SU-DHL-6 (cell line): ENCODE measurements around the gene C1QC.

Experiments used
- H2AFZ ChIP-seq: fragments of 200-600 bp; sonication (generic); 2 replicates; pipeline ENCODE4 v1.6.1; 2014; ENCODE audit warnings: low read depth, mild to moderate bottlenecking, moderate library complexity, mixed read lengths, antibody characterized with exemption, low read length; ENCODE audit not compliant: severe bottlenecking
- H3F3A ChIP-seq: fragments of 200-600 bp; shearing (Covaris generic); 2 replicates; pipeline ENCODE4 v1.6.0; 2016; ENCODE audit warnings: antibody characterized with exemption, mild to moderate bottlenecking; ENCODE audit not compliant: insufficient read depth
- H3K27ac ChIP-seq: fragments of 200-600 bp; sonication (generic); 2 replicates; pipeline ENCODE4 v1.5.1; 2016; ENCODE audit warnings: low read depth, mild to moderate bottlenecking, low read length, moderate library complexity, mixed read lengths
- H3K27me3 ChIP-seq: fragments of 200-600 bp; sonication (generic), shearing (Covaris generic); 2 replicates; pipeline ENCODE4 v1.6.0; 2014; ENCODE audit warnings: mild to moderate bottlenecking, low read length
- H3K36me3 ChIP-seq: fragments of 200-600 bp; sonication (generic); 2 replicates; pipeline ENCODE4 v1.6.1; 2014; ENCODE audit warnings: mild to moderate bottlenecking, low read length, mixed read lengths
- H3K4me2 ChIP-seq: fragments of 300-600, 200-600 bp; shearing (Covaris generic), sonication (generic); 2 replicates; pipeline ENCODE4 v1.6.0; 2014; ENCODE audit warnings: low read length, low read depth, mild to moderate bottlenecking; ENCODE audit not compliant: poor library complexity, severe bottlenecking
- H3K4me3 ChIP-seq: fragments of 200-600 bp; sonication (generic); 2 replicates; pipeline ENCODE4 v1.5.1; 2014; ENCODE audit warnings: antibody characterized with exemption, low read length, mild to moderate bottlenecking, mixed read lengths; ENCODE audit not compliant: insufficient read depth, poor library complexity, severe bottlenecking
- H3K79me2 ChIP-seq: fragments of 200-600 bp; sonication (generic); 2 replicates; pipeline ENCODE4 v1.6.1; 2014; ENCODE audit warnings: mild to moderate bottlenecking, low read length, moderate library complexity; ENCODE audit not compliant: insufficient read depth
- H3K9ac ChIP-seq: fragments of 200-600 bp; sonication (generic); 2 replicates; pipeline ENCODE4 v1.7.0; 2014; ENCODE audit warnings: mild to moderate bottlenecking, low read length
- H3K9me2 ChIP-seq: fragments of 200-600 bp; sonication (generic); replicated peaks from 2 replicates; pipeline ENCODE4 v1.6.1; 2014; ENCODE audit warnings: low read length; ENCODE audit not compliant: insufficient read depth
- H3K9me3 ChIP-seq: fragments of 200-600 bp; sonication (generic); 2 replicates; pipeline ENCODE4 v1.6.1; 2014; ENCODE audit warnings: low read length, mixed read lengths; ENCODE audit not compliant: insufficient read depth
- H4K20me1 ChIP-seq: fragments of 200-600 bp; sonication (generic); 2 replicates; pipeline ENCODE4 v1.6.1; 2014; ENCODE audit warnings: low read depth, mild to moderate bottlenecking, antibody characterized with exemption, low read length, moderate library complexity, mixed read lengths
- EZH2phosphoT487 ChIP-seq: fragments of 200-600 bp; sonication (generic), shearing (Covaris generic); conservative IDR thresholded peaks from 2 replicates; pipeline ENCODE4 v1.6.1; 2018; ENCODE audit warnings: mild to moderate bottlenecking, antibody characterized with exemption, low read length, moderate library complexity, mixed read lengths
- TF ChIP-seq, protein P1 (sequence below): fragments of 200-600 bp; sonication (generic); IDR thresholded peaks from one replicate; pipeline ENCODE4 v1.5.1; 2017; ENCODE audit warnings: antibody characterized with exemption, mild to moderate bottlenecking, low read length, moderate library complexity; ENCODE audit not compliant: insufficient read depth, poor library complexity, severe bottlenecking

Gene C1QC

DNA sequence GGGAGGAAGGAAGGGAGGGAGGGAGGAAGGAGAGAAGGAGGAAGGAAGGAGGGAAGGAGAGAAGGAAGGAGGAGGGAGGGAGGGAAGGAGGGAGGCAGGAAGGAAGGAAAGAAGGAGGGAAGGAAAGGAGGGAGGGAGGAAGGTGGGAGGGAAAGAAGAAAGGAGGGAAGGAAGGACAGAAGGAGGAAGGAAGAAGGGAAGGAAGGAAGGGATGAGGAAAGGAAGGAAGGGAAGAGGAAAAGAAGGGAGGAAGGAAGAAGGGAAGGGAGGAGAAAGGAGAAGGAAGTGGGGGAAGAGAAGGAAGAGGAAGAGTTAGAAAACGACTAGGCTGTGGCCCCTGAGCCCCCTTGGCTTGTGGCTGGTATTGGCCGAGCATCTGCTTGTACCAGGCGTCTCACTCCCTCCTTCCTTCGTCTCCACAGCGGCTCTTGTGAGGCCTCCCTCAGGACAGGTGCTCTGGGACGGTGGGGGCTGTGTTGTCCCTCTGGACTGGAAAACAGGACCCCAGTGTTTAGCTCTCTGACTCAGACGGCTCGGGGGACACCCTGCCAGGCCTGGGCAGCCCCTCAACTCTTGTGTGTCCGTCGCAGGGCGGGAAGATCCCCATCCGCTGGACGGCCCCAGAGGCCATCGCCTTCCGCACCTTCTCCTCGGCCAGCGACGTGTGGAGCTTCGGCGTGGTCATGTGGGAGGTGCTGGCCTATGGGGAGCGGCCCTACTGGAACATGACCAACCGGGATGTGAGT is 43.2 kb upstream of the C1QC start:
- Histone ChIP-seq H3K36me3 (no peaks in the 10 kb centered on the region), H3K79me2 (no peaks in the 10 kb centered on the region), H3K4me3 (no peak overlapping the region), H3K9ac (no peak overlapping the region), H3K9me2 (no peaks in the 10 kb centered on the region), H2AFZ (no peak overlapping the region), H3F3A (no peaks in the 10 kb centered on the region), H3K9me3 (no peaks in the 10 kb centered on the region), H4K20me1 (no peaks in the 10 kb centered on the region), H3K4me2 (no peak overlapping the region), H3K27me3 (no peaks in the 10 kb centered on the region), H3K27ac (no peak overlapping the region)
- TF ChIP-seq EZH2phosphoT487 = no peak
- TF ChIP-seq, protein P1, sequence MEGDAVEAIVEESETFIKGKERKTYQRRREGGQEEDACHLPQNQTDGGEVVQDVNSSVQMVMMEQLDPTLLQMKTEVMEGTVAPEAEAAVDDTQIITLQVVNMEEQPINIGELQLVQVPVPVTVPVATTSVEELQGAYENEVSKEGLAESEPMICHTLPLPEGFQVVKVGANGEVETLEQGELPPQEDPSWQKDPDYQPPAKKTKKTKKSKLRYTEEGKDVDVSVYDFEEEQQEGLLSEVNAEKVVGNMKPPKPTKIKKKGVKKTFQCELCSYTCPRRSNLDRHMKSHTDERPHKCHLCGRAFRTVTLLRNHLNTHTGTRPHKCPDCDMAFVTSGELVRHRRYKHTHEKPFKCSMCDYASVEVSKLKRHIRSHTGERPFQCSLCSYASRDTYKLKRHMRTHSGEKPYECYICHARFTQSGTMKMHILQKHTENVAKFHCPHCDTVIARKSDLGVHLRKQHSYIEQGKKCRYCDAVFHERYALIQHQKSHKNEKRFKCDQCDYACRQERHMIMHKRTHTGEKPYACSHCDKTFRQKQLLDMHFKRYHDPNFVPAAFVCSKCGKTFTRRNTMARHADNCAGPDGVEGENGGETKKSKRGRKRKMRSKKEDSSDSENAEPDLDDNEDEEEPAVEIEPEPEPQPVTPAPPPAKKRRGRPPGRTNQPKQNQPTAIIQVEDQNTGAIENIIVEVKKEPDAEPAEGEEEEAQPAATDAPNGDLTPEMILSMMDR = no peak

DNA sequence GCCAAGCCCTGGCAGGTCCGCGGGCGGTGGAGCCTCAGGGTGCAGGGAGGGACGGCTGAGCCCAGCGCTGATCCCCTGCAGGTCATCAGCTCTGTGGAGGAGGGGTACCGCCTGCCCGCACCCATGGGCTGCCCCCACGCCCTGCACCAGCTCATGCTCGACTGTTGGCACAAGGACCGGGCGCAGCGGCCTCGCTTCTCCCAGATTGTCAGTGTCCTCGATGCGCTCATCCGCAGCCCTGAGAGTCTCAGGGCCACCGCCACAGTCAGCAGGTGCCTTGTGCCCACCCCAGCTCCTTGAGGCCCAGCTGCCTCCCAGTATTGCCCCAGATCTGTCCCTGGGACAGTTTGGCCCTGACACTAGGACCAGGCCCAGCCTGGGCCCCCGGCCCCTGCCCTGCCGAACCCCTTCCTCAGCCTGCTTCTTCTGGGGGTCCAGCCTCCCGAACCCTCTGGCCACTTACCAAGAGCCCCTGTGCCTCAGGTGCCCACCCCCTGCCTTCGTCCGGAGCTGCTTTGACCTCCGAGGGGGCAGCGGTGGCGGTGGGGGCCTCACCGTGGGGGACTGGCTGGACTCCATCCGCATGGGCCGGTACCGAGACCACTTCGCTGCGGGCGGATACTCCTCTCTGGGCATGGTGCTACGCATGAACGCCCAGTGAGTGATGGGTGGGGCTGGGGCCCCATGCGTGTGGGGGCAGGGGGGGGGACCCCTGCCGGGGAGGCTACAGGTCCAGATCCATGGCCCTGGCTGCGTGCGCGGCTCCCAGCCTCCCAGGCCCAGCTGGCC is 42.4 kb upstream of the C1QC start:
- no peaks in the 10 kb centered on the region for H3K9me2 ChIP-seq
- H3K36me3 ChIP-seq = no peaks in the 10 kb centered on the region
- H3K9ac ChIP-seq = no peak overlapping the region
- no peaks in the 10 kb centered on the region for H4K20me1 ChIP-seq
- H3F3A ChIP-seq = no peaks in the 10 kb centered on the region
- no peak overlapping the region for H3K4me2 ChIP-seq
- H3K79me2 ChIP-seq = no peaks in the 10 kb centered on the region
- no peak overlapping the region for H3K27ac ChIP-seq
- H3K9me3 ChIP-seq = no peaks in the 10 kb centered on the region
- no peaks in the 10 kb centered on the region for H3K27me3 ChIP-seq
- no peak overlapping the region for H3K4me3 ChIP-seq
- TF ChIP-seq, protein P1 = no peak
- TF ChIP-seq EZH2phosphoT487 = no peak
- H2AFZ ChIP-seq = no peak overlapping the region

DNA sequence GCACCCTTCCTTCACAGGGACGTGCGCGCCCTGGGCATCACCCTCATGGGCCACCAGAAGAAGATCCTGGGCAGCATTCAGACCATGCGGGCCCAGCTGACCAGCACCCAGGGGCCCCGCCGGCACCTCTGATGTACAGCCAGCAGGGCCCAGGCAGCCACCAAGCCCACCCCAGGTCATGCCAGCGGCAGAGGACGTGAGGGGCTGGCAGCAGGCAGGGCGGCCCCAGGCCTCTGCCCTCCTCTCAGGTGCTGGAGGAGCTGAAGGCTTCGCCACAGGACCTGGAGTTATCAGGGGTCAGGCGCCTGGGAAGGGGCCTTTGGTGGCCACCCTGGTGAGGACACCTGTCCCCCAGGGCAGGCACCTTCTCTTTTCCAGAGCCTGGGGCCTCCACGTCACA is 41.8 kb upstream of the C1QC start:
- Histone ChIP-seq H3K36me3 (no peaks in the 10 kb centered on the region), H3F3A (no peaks in the 10 kb centered on the region), H2AFZ (no peak overlapping the region), H3K79me2 (no peaks in the 10 kb centered on the region), H3K9me3 (no peaks in the 10 kb centered on the region), H3K4me3 (no peak overlapping the region), H3K4me2 (no peak overlapping the region), H3K9ac (no peak overlapping the region), H3K27me3 (no peaks in the 10 kb centered on the region), H3K9me2 (no peaks in the 10 kb centered on the region), H3K27ac (no peak overlapping the region), H4K20me1 (no peaks in the 10 kb centered on the region)
- TF ChIP-seq, protein P1 = no peak
- TF ChIP-seq EZH2phosphoT487 = no peak
